Esophagus muscularis mucosa (tissue), 4 donors: Measurements from ENCODE around the gene CEACAM20. TPM values are rescaled to one million over a fixed set of nuclear protein-coding genes. Genes with fewer than 3 reads are reported as not detected.

Experiments used
- DNase-seq: peaks from one replicate; pipeline ENCODE4 v3.0.0-alpha.2; 2017; ENCODE audit errors: extremely low spot score
- H3K27ac ChIP-seq, 4 donors: fragments of 200-600 bp; sonication (generic); replicated peaks in 1 of 4; 1 replicate in 3 of 4; 2 replicates in 1 of 4; pipeline ENCODE4 v1.5.1; 2016 to 2019; ENCODE audit warnings: mild to moderate bottlenecking in 1 of 4
- H3K27me3 ChIP-seq, 4 donors: fragments of 200-600 bp; sonication (generic); one replicate each; pipeline versions ENCODE4 v1.5.1 to v1.6.0; 2016 to 2019
- H3K36me3 ChIP-seq, 4 donors: fragments of 200-600 bp; sonication (generic); one replicate each; pipeline ENCODE4 v1.5.1; 2016 to 2019
- H3K4me1 ChIP-seq, 4 donors: fragments of 200-600 bp; sonication (generic); one replicate each; pipeline ENCODE4 v1.5.1; 2016 to 2019
- H3K4me3 ChIP-seq, 4 donors: fragments of 200-600 bp; sonication (generic); 1 replicate in 2 of 4; 2 replicates in 2 of 4; pipeline ENCODE4 v1.5.1; 2016 to 2019; ENCODE audit warnings: mild to moderate bottlenecking in 4 of 4, moderate library complexity in 1 of 4
- H3K9me3 ChIP-seq, 4 donors: fragments of 200-600 bp; sonication (generic); 1 replicate in 3 of 4; 2 replicates in 1 of 4; pipeline ENCODE4 v1.5.1; 2016 to 2019
- EP300 ChIP-seq: sonication (generic); formaldehyde crosslinking; IDR thresholded peaks from one replicate; pipeline ENCODE4 v1.6.1; 2017; ENCODE audit warnings: antibody characterized with exemption
- POLR2A ChIP-seq: fragments of 450-650 bp; IDR thresholded peaks from one replicate; pipeline ENCODE4 v1.6.1; 2017; ENCODE audit warnings: antibody characterized with exemption, moderate library complexity, mild to moderate bottlenecking, low read depth
- POLR2AphosphoS5 ChIP-seq, 2 donors: sonication (generic); formaldehyde crosslinking; IDR thresholded peaks; one replicate each; pipeline ENCODE4 v1.6.1; 2017; ENCODE audit warnings: antibody characterized with exemption in 2 of 2
- WGBS: methylation state at CpG from one replicate; pipeline ENCODE4 v1.1.5; 2018; 5-methylcytosine and 5-hydroxymethylcytosine counted together
- intact Hi-C: fragments of 100-400 bp; cut with DNase I; formaldehyde crosslinking; loops from one replicate; pipeline ENCODE4 v1.15.1; 2023
- total RNA-seq, 4 donors: library from RNA; depleted of rRNA; stranded (reverse); fragments of >200 nt; gene quantifications; one replicate each; pipeline versions ENCODE4 v1.1.0 to v1.2.1, GENCODE V29; 2016
- TF ChIP-seq, protein P1 (sequence below), 3 experiments: fragments of 200-600 bp in 2 of 3; fragments of 450-650 bp in 1 of 3; sonication (generic) in 2 of 3; IDR thresholded peaks; one replicate each; pipeline ENCODE4 v1.5.1; 2017 to 2019; ENCODE audit warnings: antibody characterized with exemption in 3 of 3, mild to moderate bottlenecking in 2 of 3, moderate library complexity in 1 of 3

Gene CEACAM20
- total RNA-seq, 4 donors from 2014 or later = not detected

DNA sequence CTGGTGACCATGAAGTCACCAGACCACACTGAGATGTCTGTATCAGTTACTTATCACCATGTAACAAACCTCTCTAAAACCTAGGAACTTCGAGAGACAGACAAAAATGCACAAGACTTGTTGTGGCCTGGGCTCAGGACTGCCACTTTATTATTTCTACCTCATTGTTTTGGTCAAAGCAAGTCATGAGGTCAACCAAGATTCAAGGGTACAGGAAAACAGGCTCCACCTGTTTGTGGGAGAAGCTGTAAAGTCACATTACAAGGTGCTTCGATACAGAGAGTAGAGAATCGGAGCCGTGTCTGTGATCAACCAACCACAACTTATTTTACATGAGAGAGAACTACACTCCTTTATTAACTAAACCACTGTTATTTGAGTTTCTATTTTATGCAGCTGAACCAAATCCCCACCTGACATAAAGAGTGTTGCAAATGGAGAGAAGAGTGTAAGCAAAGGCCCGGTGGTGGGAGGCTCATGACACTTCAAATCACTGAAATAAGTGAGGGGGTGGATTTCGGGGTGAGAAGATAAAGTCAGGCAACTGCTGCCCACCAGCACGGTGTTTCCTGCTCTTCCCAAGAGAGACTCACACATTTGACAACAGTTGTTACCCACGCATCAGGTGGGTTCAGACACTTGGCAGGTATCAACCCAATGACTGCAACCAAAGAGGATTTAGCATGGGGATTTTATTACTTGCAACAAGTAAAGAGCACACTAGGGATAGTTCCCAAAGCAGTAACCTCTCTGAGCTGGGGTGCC, 44.9 kb upstream of the CEACAM20 start:
- intact Hi-C loops = no loop called here
- no peaks in the 10 kb centered on the region for H3K9me3 ChIP-seq
- no peaks in the 10 kb centered on the region for H3K36me3 ChIP-seq
- TF ChIP-seq EP300 (no peak), POLR2AphosphoS5 (IDR thresholded peaks at IDR 0.05) (no peak)
- H3K27ac ChIP-seq = no peak overlapping the region
- no peak for DNase-seq
- 87% methylated on average over 8 of the region's 8 CpGs for WGBS
- H3K4me1 ChIP-seq = no peaks in the 10 kb centered on the region
- H3K27me3 ChIP-seq = peaks cover 0 to 21% (median 0%) of the 10 kb centered on the region in 4 donors
- no peak overlapping the region for H3K4me3 ChIP-seq

DNA sequence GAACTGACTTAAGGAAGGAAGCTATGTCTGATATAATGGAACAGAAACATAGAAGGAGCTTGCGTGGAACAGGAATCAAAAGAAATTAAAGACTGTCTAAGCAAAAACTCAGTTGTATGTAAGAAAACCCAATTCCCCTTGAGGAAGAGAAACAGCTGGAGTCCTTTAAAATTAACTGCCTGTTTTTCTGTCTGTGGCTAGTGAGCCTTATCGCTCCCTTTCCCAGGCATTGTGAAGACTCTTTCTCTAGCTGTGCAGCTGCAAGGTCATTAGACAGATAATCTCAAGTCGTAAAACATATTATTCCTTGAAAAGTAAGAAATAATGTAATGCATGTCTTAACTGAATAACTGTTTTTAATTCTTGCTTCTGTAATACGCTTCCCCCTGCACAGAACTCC, 44.2 kb upstream of the CEACAM20 start:
- 43% methylated on average over 4 of the region's 4 CpGs for whole genome bisulfite sequencing
- DNase-seq = no peak

DNA sequence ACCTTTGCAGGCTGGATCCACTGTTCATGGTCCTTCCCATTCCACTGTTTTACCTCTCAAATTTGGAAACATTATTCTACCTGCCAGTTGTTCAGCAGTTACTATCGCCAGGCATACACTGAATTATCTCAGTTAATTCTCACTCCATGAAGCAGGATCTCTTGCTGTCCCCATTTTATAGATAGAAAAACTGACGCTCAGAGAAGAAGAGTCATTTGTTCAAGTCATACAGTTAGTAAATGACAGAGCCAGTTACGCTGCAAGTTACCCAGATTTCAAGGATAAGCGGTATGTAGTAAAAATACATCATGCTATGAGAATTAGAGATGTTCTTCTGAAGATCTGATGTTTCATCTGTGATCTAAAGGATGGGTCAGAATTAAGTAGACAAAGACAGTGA, 43.7 kb upstream of the CEACAM20 start:
- no peak overlapping the region for H3K27ac ChIP-seq
- no peaks in the 10 kb centered on the region for H3K4me1 ChIP-seq
- intact Hi-C loops = no loop called here
- 92% methylated on average over 4 of the region's 4 CpGs for WGBS
- no peak for DNase-seq
- peaks cover 0 to 27% (median 0%) of the 10 kb centered on the region in 4 donors for H3K27me3 ChIP-seq
- H3K36me3 ChIP-seq = no peaks in the 10 kb centered on the region
- no peaks in the 10 kb centered on the region for H3K9me3 ChIP-seq
- H3K4me3 ChIP-seq = no peak overlapping the region
- TF ChIP-seq EP300 (no peak), POLR2A (no peak), POLR2AphosphoS5 (IDR thresholded peaks at IDR 0.05) (no peak)
- TF ChIP-seq, protein P1, sequence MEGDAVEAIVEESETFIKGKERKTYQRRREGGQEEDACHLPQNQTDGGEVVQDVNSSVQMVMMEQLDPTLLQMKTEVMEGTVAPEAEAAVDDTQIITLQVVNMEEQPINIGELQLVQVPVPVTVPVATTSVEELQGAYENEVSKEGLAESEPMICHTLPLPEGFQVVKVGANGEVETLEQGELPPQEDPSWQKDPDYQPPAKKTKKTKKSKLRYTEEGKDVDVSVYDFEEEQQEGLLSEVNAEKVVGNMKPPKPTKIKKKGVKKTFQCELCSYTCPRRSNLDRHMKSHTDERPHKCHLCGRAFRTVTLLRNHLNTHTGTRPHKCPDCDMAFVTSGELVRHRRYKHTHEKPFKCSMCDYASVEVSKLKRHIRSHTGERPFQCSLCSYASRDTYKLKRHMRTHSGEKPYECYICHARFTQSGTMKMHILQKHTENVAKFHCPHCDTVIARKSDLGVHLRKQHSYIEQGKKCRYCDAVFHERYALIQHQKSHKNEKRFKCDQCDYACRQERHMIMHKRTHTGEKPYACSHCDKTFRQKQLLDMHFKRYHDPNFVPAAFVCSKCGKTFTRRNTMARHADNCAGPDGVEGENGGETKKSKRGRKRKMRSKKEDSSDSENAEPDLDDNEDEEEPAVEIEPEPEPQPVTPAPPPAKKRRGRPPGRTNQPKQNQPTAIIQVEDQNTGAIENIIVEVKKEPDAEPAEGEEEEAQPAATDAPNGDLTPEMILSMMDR (IDR thresholded peaks at IDR 0.05) = no peak

More for the DNA sequence above, 44.2 kb upstream of the CEACAM20 start:
- Histone ChIP-seq H3K36me3 (no peaks in the 10 kb centered on the region), H3K4me1 (no peaks in the 10 kb centered on the region), H3K27ac (no peak overlapping the region), H3K9me3 (no peaks in the 10 kb centered on the region), H3K27me3 (peaks cover 0 to 23% (median 0%) of the 10 kb centered on the region in 4 donors), H3K4me3 (no peak overlapping the region)
- TF ChIP-seq, protein P1 (IDR thresholded peaks at IDR 0.05) = no peak
- TF ChIP-seq EP300 (no peak), POLR2AphosphoS5 (IDR thresholded peaks at IDR 0.05) (no peak), POLR2A (no peak)
- intact Hi-C loops = no loop called here

DNA sequence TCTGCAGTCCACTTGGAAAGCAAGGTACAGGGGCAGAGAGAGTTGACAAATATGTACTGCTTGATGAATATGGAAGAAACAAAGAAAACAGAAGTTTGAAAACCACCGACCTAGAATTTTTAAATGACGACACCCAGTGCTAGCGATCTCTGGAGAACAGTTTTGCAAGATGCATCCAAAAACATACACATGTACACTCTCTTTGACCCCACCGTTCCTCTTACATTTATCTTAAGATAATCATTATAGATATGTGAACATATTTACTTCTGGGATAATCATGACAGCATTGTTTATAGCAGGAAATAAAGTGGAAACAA, 43.1 kb upstream of the CEACAM20 start:
- 66% methylated on average over 4 of the region's 4 CpGs for WGBS
- Histone ChIP-seq H3K36me3 (no peaks in the 10 kb centered on the region), H3K9me3 (no peaks in the 10 kb centered on the region), H3K4me3 (no peak overlapping the region), H3K27ac (no peak overlapping the region), H3K27me3 (peaks cover 0 to 28% (median 0%) of the 10 kb centered on the region in 4 donors), H3K4me1 (no peaks in the 10 kb centered on the region)
- no peak for TF ChIP-seq EP300
- TF ChIP-seq POLR2AphosphoS5 (IDR thresholded peaks at IDR 0.05) = no peak
- TF ChIP-seq, protein P1 (IDR thresholded peaks at IDR 0.05) = no peak
- TF ChIP-seq POLR2A = no peak
- intact Hi-C loops = no loop called here
- DNase-seq = no peak

DNA sequence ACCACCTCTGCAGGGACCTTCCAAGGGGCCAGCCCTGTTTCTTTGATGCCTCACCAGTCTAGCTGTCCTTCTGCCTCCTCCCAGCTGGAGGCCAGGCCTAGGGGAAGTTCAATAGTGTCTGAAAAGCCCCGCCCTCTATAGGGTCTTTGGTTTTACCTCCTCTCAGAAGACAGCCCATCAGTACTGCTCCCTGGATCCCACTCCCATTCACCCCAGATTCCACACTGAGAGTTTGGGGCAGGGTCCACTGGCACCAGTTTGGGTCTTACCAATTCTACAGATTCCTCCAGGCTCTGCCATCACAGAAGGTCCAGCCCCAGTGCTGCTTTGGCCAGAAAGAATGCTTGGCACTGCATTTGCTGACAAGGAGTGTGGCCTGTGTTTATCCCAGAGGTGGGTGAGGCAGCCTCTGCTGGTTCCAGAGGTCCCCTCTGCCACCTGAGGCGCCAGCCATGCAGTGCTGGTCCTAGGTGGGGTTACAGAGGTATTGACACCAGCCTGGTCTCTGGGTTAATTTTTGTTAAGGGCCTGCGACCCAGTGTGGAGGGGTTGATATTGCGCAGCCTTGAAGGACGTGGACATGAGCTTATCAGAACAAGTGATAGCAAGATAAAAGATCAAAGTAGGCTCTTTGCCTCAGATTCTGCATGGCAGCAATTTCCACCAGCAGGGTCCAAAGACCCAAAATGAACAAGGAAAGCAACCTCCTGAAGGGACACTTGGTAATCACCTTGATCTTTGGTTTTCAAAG, 42.5 kb upstream of the CEACAM20 start:
- no peaks in the 10 kb centered on the region for H3K9me3 ChIP-seq
- no peak for DNase-seq
- no peak overlapping the region for H3K27ac ChIP-seq
- intact Hi-C loops = loop anchor here (2.0 kb wide), 1 partner anchor 85 kb away; no protein-coding TSS in a partner anchor
- TF ChIP-seq POLR2A = no peak
- no peak for TF ChIP-seq EP300
- no peak for TF ChIP-seq POLR2AphosphoS5 (IDR thresholded peaks at IDR 0.05)
- TF ChIP-seq, protein P1 (IDR thresholded peaks at IDR 0.05) = no peak
- no peaks in the 10 kb centered on the region for H3K4me1 ChIP-seq
- WGBS = 93% methylated on average over 5 of the region's 5 CpGs
- H3K27me3 ChIP-seq = peaks cover 0 to 30% (median 0%) of the 10 kb centered on the region in 4 donors
- H3K4me3 ChIP-seq = no peak overlapping the region
- H3K36me3 ChIP-seq = no peaks in the 10 kb centered on the region
